GM19452 (cell line): ENCODE data around the gene GNL3L.
"Not testable (repeated sequence)": the region's sequence is repeated elsewhere in the genome, so short reads cannot be mapped to it uniquely, and the experiment has no call there.

Experiments
- ATAC-seq: cut with Tn5 transposase; IDR thresholded peaks from one replicate; pipeline ENCODE4 v1.9.1; 2021; ENCODE audit not compliant: unreplicated experiment

Gene GNL3L, protein sequence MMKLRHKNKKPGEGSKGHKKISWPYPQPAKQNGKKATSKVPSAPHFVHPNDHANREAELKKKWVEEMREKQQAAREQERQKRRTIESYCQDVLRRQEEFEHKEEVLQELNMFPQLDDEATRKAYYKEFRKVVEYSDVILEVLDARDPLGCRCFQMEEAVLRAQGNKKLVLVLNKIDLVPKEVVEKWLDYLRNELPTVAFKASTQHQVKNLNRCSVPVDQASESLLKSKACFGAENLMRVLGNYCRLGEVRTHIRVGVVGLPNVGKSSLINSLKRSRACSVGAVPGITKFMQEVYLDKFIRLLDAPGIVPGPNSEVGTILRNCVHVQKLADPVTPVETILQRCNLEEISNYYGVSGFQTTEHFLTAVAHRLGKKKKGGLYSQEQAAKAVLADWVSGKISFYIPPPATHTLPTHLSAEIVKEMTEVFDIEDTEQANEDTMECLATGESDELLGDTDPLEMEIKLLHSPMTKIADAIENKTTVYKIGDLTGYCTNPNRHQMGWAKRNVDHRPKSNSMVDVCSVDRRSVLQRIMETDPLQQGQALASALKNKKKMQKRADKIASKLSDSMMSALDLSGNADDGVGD

GRCh38 chrX:54529552-54530356, at the start of gene GNL3L:
Gene GNL3L, plus strand, starts transcription at chrX:54530219. Its CDS starts 2,348 bp downstream, at chrX:54532567.
- ATAC-seq, result peak; percentile 85

- no peak for ATAC-seq
Measured at GRCh38 chrX:54482839-54483593, 47.0 kb upstream of the GNL3L start.

- no peak for ATAC-seq
Measured at GRCh38 chrX:54483946-54484345, 46.1 kb upstream of the GNL3L start.

- no peak for ATAC-seq
Measured at GRCh38 chrX:54484666-54485065, 45.4 kb upstream of the GNL3L start.

DNA sequence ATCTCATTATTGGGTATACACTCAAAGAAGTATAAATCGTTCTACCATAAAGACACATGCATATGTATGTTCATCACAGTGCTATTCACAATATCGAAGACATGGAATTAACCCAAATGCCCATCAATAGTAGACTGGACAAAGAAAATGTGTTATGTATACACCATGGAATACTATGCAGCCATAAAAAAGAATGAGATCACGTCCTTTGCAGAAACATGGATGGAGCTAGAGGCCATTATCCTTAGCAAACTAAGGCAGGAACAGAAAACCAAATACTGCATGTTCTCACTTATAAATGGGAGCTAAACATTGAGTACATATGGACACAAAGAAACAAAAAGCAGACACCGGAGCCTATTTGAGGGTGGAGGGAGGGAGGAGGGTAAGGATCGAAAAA, 40.2 kb upstream of the GNL3L start:
- not testable (repeated sequence) for ATAC-seq

- no peak for ATAC-seq
Measured at GRCh38 chrX:54492340-54492739, 37.7 kb upstream of the GNL3L start.

- ATAC-seq, result no peak
Measured at GRCh38 chrX:54494166-54494988, 35.6 kb upstream of the GNL3L start.

- no peak for ATAC-seq
Measured at GRCh38 chrX:54494989-54495813, 34.8 kb upstream of the GNL3L start.

- no peak for ATAC-seq
Measured at GRCh38 chrX:54495814-54496516, 34.1 kb upstream of the GNL3L start, which contains the start of gene FGD1. Gene FGD1, minus strand, starts transcription at chrX:54496234. Its CDS starts 802 bp downstream, at chrX:54495432.

GRCh38 chrX:54496517-54496852, 33.5 kb upstream of the GNL3L start:
- ATAC-seq, result no peak

DNA sequence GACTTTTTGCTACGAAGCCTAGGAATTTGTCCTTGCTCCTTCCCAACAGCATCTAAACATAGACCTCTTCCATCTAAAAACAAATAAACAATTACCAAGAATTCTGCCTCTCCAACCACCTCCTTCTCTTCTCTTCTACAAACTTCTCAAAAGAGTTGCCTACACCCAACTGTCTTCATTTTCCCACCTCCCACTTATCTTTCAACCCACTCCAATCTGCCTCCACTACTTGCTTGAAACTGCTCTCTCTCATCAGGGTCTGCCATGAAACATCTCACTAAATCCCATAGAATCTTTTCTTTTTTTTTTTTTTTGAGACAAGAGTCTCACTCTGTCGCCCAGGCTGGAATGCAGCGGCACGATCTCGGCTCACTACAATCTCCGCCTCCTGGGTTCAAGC, 33.1 kb upstream of the GNL3L start:
- no peak for ATAC-seq

DNA sequence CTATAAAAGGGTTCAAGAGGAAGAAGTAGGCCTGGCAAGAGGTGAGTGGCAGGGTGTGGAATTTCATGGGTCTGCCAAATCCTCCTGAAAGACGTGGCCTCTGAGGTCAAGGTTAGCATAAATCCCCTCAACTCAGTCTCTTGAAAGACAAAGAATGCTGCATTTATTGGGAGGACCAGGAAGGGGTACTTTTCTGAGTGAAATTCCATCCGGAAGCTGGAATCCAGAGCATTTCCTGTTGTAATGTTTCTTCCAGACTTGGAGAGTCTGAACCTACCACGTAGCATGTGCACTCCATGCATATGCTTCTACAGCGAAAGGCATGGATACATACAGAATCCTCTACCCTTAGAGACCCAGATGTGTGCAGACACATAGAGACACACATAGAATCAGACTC, 20.6 kb upstream of the GNL3L start:
- ATAC-seq, result no peak

DNA sequence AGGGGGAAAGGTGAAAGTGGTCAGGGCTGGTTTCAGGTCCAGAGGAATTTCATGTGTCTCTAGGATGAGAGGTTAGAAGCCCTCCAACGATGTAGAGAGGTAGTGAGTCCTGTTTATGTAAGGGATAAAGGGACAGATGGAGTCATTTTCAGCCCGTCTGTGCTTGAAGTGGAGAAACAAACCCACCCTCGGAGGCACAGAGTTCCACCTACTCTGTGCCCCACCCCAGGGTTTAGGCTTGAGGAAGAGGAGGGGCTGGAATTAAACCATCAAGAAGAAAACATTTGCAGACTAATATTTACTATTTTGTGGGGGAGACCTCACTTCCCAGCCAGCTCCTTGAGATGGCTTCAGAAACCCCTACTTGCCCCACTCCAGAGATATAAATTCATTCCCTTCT, 868 bp upstream of the GNL3L start:
- ATAC-seq, result no peak

GRCh38 chrX:54530357-54530900, 410 bp downstream of the GNL3L start:
- peak; percentile 29 for ATAC-seq

DNA sequence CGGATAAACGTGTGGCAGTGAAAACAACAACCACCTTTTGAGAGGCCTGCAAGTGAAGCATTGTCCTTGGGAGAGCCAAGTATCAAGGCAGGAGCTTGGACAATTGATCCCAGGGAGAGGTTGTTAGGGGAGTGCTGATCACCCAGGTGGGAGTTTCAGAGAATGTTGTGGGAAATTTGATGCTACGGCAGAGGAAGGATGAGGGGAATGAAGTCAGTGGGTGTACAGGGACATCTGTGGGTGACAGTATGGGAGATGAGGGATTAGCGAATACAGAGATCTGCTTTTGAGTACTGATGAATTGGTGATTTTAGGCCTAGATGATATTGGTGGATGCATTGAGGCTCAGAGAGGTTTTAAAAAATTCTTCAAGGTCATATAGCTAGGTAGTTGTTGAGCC, 4.3 kb downstream of the GNL3L start:
- ATAC-seq, result no peak

DNA sequence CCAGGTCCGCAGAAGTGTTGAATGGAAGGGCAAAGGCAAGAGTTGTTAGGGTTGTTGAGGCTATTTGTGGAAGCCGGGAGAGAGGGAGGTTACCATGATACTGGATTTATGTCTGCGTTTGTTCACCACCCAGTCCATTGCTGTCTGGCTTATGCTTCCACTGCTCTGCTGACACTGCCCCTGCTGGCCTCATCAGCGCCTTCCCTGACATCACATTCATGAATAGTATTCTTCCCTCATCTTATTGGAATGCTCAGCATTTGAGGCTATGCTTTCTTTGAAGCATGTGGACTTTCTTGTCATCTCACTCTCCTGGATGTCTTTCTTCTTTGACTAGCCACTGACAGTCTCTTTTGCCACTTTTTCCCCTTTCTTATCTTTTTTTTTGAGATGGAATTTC, 10.3 kb downstream of the GNL3L start:
- ATAC-seq, result no peak

DNA sequence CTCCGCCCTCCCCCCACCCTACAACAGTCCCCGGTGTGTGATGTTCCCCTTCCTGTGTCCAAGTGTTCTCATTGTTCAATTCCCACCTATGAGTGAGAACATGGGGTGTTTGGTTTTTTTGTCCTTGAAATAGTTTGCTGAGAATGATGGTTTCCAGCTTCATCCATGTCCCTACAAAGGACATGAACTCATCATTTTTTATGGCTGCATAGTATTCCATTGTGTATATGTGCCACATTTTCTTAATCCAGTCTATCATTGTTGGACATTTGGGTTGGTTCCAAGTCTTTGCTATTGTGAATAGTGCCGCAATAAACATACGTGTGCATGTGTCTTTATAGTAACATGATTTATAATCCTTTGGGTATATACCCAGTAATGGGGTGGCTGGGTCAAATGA, 12.2 kb downstream of the GNL3L start:
- not testable (repeated sequence) for ATAC-seq

- no peak for ATAC-seq
Measured at GRCh38 chrX:54550821-54551220, 20.8 kb downstream of the GNL3L start.
